GM21390 (cell line): ENCODE measurements around the gene MYH13.

Experiments
- ATAC-seq: cut with Tn5 transposase; IDR thresholded peaks from one replicate; pipeline ENCODE4 v1.9.1; 2021; ENCODE audit not compliant: unreplicated experiment

Gene MYH13

DNA sequence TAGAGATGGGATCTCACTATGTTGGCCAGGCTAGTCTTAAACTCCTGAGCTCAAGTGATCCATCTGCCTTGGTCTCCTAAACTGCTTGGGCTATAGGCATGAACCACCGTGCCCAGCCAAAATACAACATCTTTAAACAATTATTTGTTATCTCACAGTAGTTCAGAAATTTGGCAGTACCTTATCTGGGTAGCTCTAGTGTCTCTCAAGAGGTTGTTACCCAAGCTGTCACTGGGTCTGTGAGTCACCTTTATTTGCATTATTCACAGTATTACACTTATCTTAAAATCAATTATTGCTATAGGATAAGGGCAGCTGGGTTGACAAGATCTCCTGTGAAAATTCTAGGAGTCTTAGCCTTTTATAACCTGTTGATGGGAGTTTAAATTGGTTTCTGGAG lies 110.4 kb downstream of the MYH13 start:
- no peak for ATAC-seq

DNA sequence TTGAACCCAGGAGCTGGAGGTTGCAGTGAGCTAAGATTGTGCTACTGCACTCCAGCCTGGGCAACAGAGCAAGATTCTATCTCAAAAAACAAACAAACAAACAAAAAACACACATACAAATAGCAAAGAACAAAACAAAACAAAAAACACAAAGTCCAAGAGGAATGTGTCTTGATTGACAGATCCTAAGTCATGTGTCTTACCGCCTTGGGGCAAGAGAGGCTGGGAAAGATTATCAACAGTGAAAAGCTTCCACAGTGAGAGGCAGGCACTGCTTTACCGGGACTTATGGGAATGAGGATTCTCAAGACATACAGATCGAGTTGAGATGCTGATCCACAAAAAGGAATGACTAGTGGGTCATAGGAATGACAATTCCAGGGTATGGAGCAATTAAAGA lies 111.7 kb downstream of the MYH13 start:
- no peak for ATAC-seq

DNA sequence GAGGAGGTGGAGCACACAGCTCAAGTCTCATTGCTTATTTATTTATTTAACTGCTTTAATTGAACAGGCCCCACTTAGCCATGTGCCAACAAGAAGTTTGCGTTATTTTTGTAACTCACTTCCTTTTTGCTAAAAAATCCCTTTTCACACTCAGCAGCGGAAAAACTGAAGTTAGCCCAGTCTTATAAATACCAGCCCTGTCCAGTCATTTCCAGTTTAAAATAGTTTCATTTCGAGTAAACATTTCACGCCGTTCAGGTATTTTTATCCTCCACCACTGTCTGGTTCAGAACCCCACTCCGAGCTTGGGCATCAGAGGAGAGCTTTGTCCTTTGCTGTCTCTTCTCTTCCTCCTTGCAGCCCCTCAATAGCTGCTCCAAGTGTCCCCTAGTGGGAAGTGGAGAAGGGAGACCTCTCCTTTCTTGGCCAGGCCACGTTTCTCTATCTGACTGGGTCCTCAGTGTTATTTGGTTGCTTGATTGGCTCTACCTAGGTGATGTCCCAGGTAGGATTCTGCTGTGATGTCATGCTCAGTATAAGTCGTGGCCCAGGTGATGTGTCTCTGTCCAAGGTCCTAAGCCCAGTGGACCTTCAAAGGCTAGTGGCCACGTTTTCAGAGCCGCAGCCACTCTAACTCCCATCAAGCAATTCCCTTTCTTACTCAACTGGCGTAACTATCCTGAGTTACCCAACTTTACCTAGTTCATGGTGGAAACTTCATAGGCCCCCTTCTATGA lies 121.4 kb downstream of the MYH13 start:
- ATAC-seq = peak; percentile 93
